NCI-H187 treated with DMSO at 0.1 percent for 48 hours (cell line): ENCODE data around the gene CDCA3.

Experiments used
- DNase-seq: peaks from one replicate; lab custom pipeline; 2025; lab: John Stamatoyannopoulos, UW

CDCA3 gene

DNA sequence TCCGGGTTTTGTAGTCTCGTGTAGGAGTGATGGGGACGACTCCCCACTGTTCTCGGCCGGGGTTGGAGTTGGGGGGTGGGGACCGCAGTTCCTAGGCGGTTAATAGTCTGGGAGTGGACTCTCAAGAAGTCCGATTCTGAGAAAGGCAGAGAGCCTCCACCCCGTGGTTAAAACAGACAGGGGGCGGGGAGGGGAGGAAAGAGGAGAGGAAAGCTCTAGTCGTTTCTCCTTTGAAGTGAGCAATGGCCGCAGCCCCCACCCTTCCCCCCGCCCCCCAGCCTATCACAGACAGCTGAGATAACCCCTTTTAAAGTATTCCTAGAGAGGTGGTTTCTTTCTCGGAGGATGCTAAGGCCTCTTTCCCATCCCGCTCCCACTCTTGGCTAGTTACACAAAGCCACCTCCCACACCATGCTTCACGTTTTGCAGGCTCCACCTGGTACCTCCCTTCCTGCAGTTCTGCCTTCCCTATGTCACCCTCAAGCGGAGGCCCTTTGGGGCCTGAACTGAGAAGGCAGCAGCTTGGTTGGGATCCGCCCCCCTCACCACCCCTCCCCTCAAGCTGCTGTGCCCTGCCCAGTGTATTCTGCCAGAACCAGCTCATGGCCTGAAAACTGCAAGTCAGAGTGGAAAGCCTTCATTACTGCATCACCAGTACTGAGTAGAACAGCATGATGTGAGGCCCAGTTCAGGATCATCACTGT, 1.7 kb upstream of the CDCA3 start:
- DNase-seq: no peak

GRCh38 chr12:6851921-6852650, 1.0 kb upstream of the CDCA3 start, which contains the start of gene USP5:
USP5 (plus strand) TSS chr12:6852150; CDS start chr12:6852180, 30 bp downstream.
- peak; percentile 92 for DNase-seq

DNA sequence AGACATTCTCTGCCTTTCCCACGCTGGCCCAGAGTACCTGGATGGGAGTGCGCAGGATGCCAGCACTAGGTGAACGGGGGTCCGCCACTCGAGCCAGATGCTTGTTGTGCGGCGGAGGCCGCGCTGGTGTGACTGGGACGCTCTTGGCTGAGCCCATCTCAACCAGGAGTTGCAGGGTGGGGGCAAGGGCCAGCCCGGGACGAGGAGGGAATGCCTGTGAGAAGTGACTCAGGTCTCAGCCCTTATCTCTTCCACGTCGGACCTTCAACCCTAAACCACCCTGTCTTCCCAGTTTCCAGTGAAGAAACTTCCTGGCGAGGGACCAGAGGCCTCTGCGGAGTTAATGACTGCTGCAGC, 312 bp downstream of the CDCA3 start:
- no peak for DNase-seq

DNA sequence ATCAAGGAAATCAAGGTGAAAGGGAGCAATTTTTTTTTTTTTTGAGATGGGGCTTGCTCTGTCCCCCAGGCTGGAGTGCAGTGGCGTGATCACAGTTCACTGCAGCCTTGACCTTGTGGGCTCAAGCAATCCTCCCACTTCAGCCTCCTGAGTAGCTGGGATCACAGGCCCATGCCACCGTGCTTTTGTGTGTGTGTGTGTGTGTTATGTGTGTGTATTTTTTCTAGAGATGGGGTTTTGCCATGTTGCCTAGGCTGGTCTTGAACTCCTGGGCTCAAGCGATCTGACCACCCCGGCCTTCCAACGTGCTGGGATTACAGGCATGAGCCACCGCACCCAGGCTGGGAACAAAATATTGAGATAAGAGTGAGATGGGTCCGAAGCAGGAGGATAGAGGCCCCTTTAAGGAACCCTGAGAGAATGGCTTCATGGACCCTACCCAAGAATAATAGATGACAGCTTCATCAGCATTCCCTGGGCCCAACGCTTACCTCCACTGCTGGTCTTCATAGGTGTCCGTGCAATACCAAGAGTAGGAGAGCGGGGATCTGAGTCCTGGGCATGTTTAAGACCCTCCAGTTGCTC, 1.0 kb downstream of the CDCA3 start:
- DNase-seq: no peak

GRCh38 chr12:6849427-6849826, 1.7 kb downstream of the CDCA3 start:
- DNase-seq: no peak

DNA sequence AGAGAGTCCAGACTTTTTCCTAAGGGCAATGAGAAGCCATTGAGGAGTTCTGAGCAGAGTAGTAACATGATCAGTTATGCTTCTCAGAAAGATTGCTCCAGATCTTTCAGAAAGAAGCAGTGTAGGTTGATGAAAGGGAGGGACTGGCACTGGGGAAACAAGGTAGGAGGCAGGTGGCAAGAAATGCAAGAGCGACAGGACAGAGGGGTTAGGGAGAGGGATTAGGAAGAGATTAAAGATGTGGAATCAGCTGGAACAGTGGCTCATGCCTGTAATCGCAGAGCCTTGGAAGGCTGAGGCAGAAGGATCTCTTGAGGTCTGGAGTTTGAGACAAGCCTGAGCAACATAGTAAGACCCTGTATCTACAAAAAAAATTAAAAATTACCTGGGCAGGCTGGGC, 3.4 kb downstream of the CDCA3 start:
- no peak for DNase-seq

DNA sequence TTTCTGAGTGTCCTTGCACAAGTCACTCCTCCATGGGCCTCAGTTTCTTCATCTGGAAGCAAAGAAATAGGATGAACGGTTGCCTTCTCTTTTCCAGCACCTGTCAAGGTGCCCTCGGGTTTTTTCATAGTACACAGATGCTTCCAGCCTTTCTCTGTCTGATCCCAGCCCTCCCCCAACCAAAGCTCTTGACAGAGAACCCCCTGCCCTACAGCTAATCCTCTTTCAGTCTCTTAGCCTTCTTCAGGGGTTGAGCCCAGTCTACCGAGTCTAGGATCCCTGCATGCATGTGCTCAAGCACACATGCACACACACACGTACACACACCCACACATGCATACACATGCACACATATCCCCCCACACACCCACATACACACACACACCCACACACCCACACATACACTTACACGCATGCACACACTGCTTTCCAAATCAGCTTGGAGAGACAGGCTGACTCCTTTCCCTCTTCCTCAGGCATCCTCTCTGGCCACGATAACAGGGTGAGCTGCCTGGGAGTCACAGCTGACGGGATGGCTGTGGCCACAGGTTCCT, 4.7 kb downstream of the CDCA3 start:
- no peak for DNase-seq

GRCh38 chr12:6845395-6845794, 5.7 kb downstream of the CDCA3 start:
- no peak for DNase-seq

GRCh38 chr12:6843118-6843902, 7.8 kb downstream of the CDCA3 start:
- no peak for DNase-seq

DNA sequence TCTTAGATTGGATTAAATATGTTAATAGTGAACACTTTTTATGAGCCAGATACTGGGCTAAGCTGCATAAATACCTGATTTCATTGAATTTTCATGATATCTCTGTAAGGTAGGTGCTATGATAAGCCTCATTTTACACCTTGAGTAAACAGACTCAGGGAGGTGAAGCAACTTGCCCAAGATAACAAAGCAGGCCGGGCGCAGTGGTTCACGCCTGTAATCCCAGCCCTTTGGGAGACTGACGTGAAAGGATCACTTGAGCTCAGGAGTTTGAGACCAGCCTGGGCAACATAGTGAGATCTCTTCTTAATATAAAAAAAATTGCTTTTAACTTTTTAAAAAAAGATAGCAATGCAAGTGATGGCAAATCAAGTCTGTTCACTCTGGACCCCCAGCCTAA, 9.0 kb downstream of the CDCA3 start:
- no peak for DNase-seq

DNA sequence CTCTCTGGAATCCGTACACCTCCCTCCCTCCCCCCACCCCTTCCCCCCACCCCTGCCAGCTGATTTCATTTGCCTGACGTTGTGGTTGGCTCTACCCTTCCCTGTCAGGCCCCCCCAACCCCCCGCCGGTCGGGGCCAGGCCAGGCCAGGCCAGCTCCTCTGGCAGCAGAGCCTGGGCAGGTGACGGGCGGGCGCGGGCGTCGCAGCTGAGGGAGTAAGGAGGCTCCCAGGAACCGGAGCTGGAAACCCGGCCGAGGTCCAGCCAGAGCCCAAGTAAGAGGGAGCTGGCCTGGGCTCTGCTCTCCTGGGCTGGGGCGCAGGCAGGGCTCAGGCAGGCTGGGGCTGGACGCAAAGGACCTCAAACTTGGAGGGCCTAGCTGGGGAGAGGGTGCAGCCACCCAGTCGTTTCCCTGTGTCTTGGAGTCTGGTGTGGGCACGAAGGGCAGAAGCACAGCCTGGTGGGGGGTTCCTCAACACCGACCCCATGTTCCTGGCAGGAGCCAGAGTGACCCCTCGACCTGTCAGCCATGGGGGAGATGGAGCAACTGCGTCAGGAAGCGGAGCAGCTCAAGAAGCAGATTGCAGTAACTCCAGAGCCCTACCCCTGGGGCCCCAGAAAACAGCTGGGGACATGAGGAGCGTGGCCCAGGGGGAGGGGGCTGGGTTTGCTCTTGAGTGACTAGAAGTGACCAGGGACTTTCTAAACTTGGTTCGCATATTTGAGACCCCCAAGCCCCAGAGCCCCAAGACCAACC, 10.1 kb downstream of the CDCA3 start, which contains the start of gene GNB3:
Gene GNB3, plus strand, starts transcription at position 165 of the 755 bp plus-strand sequence. Its CDS starts 363 bp downstream, at position 528.
- no peak for DNase-seq

GRCh38 chr12:6840330-6840729, 10.8 kb downstream of the CDCA3 start:
- no peak for DNase-seq

DNA sequence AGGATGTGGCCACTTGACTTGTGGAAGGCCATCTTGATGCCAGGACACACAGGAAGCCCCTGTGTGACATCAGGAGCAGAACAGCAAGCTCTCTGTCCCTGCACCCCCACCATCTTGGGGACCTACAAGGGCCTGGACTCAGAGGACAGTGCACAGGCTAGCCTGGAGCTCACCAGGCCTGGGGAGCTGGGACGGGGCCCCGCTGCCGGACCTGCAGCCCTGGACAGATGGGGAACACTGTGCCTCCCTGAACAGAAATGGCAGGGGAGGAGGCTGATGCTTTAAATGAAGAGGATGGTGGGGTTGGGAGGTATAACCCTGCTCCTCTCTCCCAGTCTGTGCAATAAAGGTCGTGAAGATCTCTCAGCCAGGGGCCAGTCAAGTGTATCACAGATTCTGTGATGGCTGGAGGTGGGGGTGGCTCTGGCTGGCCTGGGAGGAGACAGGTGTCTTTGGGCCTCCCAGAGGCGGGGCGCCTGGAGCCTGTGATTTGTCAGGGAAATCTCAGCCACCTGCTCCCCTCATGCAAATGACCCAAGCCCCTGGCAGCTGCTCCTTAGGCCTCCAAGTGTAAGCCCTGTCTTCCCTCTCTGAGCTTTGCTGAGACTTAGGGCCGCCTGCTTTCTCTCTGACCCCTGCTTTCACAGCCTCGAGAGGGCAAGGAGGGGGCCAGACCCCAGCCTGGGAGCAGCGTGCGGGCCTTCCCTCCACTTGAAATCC, 11.4 kb downstream of the CDCA3 start:
- peak; percentile 82 for DNase-seq

GRCh38 chr12:6838854-6839253, 12.2 kb downstream of the CDCA3 start:
- no peak for DNase-seq

DNA sequence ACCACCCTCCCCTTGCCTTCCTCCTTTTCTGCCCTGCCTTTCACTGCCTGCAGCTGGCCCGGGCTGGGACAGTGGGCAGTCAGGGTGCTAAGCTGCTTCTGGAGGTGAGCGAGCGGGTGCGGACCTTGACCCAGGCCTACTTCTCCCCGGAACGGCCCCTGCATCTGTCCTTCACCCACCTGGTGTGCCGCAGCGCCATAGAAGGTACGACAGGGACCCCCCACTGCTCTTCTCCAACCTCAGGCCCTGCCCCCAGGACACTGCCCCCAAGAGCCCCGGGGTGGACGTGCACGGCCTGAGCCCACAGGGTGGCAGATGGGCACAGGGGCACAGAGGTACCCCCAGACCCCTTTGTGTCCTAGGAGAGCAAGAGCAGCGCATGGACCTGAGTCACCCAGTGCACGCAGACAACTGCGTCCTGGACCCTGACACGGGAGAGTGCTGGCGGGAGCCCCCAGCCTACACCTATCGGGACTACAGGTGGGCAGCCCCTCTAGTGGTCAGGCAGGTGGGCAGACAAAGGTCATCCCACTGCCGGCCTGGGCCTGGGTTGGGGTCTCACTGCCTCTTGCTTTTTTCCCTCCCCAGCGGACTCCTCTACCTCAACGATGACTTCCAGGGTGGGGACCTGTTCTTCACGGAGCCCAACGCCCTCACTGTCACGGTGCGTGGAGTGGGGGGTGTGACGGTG, 13.6 kb downstream of the CDCA3 start:
- DNase-seq: no peak

GRCh38 chr12:6836851-6837250, 14.2 kb downstream of the CDCA3 start:
- DNase-seq: no peak

DNA sequence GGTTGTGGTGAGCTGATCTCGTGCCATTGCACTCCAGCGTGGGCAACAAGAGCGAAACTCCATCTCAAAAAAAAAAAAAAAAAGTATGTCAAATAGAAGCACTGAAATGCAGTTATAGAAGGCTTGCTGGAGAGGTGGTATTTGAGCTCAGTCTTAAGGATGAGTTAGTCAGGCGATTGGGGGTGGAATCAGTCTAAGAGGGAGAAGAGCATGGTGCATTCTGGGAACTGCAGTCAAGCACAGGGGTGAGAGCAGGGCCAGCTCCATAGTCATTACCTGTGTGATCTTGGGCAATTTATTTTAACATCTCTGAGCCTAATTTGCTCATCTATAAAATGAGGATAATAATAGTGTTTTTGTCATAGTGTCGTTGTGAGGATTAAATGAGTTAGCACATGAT, 16.2 kb downstream of the CDCA3 start:
- no peak for DNase-seq

DNA sequence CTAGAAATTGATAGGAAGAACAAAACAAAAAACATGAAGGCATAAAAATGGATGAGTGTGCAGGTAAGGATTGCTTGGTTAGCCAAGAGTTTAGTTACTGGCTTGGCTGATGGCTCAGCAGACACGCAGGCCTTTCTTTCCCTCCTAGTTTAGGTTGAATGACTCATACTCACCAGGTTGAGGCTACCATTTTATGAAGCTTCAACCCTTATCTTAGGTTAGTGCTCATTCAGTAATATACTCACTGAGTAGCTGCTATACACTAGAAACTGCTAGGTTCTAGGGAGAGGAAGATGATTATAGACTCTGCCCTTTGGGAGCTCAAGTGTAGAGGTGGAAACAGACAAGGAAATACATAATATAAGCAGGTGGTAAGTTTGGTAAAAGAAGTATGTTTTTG, 16.8 kb downstream of the CDCA3 start:
- DNase-seq: no peak

GRCh38 chr12:6833189-6833890, 17.7 kb downstream of the CDCA3 start:
- no peak for DNase-seq
